Fibroblast of skin of back (primary cell): ENCODE measurements around the gene PAPSS2.

Source experiments
- DNase-seq: peaks from one replicate; pipeline ENCODE4 v3.0.0-alpha.2; 2013

PAPSS2 gene

DNA sequence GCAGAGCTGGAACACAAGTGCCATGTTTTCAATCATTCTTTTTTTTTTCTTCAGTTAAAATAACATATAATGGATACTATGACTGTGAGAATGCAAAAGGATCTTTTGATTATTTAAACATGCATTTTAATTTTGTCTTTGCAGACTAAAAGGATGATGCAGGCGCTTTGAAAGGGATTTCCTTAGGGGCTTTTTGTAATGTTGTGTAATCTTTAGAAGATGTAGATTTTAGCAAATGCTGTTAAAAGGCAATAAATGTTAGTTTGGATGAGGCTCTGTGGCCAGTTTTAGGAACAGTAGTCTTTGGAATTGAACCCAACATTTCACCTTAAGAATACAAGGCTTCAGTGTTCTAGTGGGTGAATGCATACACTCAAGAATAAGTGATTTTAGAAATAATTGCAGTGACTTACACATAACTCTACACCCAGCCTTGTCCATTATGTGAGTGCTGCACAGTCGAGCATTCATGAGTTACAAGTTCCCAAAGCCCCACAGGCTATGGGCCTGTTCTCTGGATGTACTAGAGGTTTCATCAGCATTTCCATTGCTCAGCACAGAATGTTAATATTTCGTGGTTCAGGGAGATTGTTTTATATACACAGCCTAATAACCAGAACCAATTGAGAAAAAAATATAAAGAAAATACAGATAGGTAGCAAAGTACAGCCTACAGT is 11.6 kb downstream of the PAPSS2 start:
- no peak for DNase-seq

DNA sequence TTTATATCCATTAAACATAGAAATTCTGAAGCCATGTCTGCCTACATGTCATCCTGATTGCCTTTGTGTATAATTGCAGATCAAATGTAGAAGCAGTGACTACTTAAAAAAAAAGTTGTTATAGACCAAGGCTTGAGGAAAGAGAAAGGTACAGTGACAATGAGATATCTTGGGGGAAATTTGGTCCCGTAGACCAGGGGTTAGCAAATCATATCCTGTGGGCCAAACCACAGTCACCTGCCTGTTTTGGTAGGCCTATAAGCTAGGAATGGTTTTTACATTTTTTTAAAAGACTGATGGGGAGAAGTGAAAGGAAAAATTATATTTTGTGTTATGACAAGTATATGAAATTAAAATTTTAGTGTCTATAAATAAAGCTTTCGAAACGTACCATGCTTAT is 12.9 kb downstream of the PAPSS2 start:
- no peak for DNase-seq

DNA sequence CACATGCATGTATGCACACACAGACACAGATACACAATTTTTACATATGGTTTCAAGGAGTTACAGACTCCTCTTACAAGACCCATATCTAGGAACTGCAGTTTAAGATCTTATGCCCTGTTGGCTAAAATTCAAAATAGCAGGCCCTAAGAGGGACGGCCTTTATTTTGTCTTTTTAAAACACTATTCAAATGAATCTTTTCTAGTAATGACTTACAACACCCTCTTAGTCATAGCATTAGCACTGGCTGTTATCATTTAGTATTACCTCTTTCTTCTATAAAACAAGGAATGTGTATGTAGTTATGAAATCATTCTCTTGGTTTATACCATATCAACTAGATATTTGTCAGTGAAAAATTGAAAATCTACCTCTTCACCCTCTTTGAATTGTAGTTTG is 15.3 kb downstream of the PAPSS2 start:
- DNase-seq = peak; percentile 54

DNA sequence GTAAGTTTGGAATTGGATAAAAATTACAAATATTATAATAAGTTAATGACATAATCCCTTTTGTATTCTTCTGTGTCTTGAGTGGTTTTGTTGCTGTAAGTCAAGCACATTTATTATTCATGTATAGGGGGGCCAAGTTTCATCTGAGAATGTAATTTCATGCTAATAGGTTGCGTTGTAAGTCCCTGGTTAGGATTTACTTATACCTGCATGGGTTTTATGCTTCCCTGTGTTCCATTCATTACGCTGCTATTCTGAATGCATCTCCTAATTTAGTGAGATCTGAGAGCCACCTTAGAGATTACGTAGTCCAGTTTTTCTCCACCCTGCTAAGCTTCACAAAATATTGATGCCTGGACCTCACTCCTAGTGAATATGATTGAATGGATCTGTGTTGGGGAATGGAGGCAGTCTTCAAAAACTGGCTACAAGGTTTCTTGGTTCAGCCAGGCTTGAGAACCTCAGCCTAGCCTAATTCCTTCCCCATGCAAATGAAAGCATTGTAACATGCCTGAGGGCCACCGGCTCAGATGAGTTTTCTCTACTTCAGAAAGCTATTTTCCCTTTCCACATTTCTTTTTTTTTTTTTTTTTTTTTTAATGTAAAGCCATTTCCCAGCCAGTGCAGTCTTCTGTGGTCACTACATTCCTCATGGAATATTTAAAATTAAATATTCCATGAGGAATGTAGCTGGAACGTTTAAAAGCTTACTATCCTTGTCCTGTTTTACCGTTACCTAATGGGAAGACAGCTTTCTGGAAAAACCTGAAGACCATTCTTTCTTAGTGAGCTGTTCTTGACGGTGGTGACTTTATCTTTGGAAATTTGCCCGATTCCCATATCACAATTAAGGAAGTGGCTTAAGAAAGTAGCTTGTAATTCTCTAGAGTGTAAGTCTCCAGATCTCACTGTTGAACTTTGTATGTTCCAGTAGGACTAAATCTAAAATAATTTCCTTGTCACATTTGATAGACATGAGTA is 16.0 kb downstream of the PAPSS2 start:
- DNase-seq = peak; percentile 95

DNA sequence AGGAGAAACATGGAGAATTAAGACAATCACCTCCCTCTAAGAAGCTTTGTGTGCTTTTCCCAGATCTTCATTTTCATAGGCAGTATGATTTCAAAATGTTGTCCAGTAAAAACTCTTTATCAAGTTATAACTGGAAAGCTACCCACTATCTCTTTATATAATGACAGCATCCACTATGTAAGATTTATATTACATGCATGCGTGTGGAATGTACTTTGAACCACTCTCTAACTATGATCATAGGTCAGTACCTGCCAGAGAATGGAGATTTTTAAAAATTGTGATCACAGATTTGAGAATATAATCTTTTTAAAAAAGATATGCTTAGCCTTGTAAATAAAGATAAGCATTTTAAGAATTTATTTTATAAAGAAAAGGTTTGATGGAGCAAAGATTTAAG is 17.9 kb downstream of the PAPSS2 start:
- DNase-seq = no peak

DNA sequence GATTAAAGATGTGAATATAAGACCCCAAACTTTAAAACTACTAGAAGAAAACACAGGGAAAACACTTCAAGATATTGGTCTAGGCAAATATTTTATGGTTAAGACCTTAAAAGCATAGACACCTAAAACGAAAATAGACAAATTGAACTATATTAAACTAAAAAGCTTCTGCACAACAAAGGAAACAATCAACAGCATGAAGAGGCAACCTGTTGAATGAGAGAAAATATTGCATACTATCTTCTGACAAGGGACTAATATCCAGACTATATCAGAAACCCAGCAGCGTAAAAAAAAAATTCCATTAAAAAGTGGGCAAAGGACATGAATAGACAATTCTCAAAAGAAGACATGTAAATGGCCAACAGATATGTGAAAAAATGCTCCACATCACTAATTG is 18.6 kb downstream of the PAPSS2 start:
- DNase-seq = no peak

DNA sequence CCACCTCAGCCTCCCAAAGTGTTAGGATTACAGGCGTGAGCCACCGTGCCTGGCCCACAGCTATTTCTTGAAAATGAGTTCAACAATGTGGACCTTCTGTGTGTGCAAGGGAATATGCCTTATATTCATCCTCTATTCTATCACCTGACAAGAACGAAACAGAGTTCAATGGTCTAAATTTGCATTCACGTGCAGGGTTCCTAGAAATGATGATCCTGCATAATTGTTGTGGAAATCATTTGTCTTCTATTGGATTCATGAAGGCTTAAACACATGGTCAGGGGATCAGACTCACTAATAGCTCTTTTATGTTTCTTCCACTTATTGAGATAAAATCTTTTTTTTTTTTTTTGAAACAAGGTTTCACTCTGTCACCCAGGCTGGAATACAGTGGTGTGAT is 23.7 kb downstream of the PAPSS2 start:
- DNase-seq = no peak

DNA sequence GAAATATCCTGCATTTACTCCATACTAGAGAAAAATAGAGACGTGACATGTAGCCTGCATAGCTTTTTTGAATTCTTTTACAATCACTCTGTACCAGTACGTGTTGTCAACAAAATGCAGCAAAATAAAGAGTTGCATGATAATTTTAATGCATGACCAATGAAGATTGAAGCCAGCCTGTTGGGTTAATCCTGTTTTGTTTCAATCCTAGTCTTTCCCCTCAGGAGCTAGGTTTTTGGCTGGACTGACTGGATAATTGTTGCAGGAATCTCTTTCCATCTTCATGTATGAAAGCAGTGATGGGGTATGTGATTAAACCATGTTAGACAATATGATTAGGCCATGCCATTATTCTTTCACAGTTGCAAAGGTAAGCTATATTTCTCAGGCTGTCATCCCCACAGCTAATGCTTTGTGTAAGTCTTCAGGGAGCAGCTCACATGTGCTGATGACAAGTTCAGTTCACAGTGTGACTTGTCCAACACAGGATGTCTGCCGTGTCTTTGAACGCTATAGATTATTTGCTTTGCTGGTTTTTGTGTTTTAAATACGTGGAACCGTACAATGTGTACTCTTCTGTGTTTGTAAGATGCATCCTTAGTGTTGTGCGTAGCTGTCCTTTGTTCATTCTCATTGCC is 24.4 kb downstream of the PAPSS2 start:
- no peak for DNase-seq

DNA sequence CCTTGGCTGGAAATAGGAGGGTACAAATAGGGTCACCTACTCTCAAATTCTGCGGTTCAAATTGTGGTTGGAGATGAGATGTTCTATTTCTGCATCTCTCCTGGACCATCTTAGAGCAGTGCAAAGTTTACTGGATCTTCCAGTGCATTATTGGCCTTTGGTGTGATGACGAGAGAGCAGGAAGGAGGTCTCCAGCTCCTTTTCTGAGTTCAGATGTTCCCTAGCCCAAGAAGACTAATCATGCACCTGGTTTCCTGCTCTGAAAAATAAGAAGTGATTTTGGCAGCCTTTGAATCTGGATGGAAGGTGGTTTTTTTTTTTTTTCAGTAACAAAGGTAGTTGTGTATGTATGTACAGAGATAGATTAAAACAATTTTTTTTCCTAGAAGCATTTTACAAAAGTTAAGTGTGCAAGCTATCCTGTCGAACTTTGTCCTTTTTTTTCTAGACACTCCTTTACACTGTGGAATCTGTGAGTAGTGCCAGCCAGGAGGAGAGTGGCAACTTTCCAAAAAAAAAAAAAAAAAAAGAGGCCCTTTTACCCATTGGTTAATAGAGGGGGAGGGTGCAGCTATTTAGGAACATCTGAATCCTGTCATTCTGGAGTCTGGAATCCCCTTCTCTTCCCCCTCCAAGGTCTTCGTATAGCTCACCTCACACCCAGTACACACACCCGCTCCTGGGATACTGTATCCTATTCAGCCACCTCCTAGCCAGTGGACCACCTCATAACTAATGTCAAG is 26.3 kb downstream of the PAPSS2 start:
- no peak for DNase-seq

DNA sequence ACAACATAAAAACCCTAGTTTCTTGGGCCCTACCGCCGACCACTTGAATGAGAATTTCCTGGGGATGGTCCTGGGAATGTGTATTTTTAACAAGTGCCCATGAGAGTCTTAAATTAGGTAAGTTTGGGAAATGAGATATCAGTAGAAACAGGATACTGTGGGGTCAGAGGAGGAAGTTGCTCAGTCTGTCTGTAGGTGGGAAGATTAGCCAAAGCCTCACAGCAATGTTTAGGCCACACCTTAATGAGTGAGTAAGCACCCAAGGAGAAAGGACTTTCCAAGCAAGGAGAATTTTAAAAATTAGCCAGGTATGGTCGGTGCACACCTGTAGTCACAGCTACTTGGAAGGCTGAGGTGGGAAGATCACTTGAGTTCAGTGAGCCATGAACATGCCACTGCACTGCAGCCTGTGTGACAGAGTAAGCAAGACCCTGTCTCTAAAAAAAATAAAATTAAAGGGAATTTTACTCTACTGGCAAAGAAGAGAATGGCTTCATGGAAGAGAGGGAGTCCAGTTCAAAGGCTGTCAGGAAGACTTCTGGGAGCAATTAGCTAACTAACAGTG is 31.9 kb downstream of the PAPSS2 start:
- no peak for DNase-seq

DNA sequence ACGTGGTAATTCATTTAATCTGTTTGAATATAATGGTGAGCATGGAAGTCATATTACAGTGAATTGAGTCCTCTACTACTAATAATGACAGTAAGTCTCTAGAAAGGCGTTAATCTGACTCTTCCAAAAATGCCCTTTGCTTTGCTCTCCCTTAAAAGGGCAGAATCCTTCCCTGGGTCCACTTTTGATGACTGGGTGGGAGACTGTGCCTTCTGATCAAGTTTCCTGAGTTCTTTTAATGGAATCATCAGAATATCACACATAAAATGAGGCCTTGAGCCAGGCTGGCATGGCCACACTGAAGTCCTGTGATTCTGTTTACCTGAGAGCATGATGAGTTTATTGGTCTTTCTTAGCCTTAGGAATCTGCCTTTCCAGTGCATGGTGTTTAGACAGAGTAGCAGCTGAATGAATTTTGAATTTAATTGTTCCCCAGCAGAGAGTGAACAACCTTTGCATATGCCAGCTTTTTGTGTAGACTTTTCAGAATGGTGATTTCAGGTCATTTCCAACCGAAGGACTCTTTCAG is 33.3 kb downstream of the PAPSS2 start:
- no peak for DNase-seq

DNA sequence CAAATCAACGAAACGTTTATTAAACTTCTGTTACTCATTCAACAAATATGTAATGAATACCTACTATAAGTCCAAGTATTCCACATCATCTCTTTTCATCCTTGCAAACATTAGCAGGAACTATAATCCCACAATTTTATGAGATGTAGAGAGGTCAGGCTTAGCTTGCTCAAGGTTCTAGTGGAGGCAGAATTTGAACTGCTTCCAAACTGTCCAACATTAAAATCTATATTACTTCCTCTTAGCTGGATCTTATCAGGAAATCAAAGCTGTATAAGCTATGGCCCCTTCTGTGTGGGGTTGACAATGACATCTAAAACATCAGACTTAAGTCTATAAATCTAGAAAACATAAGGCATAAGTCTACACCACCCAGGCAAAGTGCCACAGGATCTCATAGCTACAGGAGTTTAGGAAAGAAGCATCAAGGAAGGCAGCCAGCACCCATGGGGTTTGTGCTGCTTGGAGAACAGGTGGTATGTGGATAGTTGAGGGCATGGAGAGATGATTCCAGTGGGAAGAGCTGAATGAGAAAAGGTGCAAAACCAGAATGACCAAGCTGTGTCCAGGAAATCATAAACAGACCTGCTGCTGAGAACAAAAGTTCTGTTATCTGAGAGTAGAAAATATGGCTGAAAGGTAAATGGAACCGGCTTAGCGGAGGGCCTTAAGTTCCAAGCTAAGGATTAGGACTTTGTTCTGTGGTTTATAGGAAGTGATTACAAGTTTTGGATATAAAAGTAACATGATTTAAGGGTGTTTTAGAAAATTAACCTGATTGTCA is 34.5 kb downstream of the PAPSS2 start:
- no peak for DNase-seq

DNA sequence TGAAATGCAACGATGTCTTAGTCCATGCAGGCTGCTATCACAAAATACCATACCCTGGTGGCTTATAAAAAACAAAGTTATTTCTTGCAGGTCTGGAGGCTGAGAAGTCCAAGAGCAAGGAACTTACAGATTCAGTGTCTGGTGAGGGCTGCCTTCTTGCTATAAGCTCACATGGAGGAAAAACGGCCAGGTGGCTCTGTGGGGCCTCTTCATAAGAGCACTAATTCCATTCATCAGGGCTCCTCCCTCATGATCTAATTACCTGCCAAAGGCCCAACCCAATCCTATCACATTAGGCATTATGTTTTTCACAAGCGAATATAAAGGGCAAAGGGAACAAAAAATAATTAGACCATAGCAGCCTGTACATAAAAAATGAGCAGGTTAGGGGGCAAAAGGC is 35.4 kb downstream of the PAPSS2 start:
- DNase-seq = no peak

DNA sequence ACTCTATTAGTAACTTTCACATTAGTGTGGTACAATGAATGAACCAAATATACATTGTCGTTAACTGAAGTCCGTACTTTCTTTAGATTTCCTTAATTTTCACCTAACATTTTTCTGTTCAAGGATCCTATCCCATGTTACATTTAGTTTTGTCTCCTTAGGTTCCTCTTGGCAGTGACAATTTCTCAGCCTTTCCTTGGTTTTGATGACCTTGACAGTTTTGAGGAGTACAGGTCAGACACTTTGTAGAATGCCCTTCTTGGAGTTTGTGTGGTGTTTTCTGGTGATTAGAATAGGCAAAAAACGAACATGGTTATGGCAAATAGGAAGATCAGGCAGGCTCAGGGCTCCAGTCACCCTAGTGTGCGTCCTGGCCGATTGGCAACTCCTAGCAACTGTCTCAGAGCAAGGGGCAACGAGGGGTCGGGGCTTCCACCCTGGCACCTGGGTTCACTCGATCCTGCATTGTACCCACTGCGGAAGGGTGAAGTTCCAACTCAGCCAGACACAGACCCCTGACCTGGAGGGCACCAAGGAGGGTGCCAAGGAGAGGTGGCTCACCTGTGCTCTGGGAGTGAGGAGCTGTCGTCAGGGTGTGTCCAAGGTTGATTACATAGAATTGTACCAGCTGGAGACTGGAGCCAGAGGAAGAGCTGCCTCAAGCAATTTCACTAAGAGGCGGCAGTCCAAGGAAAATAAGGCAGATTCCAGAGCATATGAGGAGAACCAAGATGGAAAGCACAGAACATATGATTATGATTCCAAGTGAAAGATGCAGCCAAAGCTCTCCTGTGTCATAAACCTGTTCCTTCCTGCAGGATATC is 37.5 kb downstream of the PAPSS2 start:
- no peak for DNase-seq

DNA sequence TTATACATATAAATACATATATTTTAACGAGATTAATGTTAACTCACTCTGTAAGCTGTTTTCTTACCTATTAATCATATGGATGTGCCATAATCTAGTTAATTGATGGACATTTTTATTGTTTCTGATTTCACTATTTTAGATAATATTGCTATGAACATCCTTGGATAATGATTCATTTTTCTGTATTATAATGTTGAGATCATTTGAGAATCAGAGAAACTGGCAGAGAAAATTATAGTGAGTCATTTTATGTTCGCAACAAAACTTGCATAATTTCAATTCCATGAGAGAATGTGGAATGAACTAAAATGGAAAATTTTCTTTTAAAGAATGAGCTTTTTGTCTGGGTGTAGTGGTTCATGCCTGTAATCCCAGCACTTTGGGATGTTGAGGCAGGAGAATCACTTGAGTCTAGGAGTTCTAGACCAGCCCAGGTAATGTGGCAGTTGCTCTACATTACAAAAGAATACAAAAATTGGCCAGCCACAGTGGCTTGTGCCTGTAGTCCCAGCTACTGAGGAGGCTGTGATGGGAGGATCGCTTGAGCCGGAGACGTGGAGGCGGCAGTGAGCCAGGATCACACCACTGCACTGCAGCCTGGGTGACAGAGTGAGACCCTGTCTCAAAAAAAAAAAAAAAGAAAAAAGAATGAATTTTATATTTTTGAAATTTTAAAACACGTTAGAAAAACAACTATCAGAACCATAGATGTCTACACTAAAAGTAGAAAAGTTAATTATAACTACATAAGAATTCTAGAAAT is 40.5 kb downstream of the PAPSS2 start:
- DNase-seq = peak; percentile 82

DNA sequence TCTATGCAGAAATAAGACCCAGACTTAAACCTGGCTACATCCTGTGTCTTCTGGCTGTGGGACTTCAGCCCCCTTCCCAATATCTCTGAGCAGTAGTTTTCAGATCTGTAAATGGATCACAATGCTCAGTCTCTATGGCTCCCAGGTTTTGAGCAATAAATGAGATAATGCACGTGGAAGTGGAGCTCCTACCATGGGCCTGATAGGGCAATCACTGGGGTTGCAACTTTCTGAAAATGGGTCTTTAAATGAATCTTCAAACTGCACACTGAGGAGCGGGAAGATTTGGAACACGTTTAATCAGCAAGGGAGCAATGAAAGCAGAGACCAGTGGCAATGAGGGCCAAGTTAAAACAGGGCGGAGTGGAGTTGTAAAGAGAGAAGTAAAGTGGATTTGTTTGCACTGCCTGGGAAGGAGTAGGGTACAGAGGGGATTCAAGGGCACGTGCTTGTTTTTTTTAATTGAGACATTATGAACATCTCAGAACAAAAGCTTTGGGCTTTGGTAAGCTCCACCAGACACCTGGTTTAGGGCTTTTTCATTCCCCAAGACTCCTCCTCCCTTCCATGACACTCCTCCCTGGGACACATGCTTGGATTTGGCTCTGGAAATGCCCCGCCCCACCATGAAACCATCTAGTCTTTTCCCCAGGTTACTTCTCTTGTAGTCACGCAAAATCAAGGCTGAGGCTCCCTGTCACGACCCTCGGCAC is 42.7 kb downstream of the PAPSS2 start:
- DNase-seq = no peak

DNA sequence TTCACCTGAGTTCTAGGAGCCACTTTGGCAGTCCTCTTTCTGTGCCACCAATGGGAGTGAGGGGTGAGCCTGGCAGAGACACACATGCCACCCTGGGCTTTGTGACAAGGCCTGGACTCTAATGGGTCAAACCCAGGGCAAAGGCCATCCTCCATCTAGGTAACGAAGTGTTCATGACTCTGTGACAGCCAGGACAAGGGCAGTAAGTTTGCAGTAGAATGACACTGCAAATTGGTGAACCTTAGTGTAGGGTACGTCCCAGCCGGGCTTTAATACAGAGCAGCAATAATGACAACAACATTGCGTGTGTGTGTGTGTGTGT is 43.3 kb downstream of the PAPSS2 start:
- no peak for DNase-seq

DNA sequence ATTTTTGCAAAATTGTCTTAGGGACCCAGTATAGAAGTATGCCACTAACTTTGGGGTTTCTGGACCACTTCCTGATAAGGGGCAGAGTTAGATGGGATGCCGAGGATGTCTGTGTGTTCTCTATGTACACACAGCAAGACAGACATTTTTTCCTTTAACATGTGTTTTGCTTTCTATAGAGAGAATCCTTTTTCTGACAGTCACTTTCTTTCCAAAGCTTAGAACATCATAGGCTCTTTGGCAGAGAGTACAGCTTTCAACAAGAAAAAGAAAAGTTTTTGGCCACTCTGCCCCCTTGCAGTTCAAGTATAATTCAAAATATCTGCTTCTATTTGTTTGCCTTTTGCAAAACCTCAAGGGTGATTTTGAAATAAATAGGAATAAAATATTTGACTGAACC is 44.1 kb downstream of the PAPSS2 start:
- no peak for DNase-seq

DNA sequence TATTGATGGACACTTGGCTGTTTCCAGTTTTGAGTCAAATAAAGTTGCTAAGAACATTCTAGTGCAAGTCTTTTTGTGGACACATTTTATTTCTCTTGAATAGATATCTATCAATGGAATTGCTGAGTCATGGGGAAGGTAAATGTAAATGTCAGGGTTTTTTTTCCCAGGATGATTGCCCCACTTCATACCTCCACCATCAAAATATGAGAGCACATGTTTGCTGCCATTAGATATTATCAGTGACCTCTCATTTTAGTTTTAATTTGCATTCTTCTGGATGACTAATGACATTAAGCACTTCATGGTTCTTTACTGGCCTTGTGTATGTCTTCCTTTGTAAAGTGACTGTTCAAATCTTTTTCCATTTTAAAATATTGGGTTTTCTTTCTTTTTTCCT is 45.7 kb downstream of the PAPSS2 start:
- peak; percentile 49 for DNase-seq
